ENCODE measurements around the gene BCL2L11.

BCL2L11 gene

GRCh38 chr2:111191877-111192276 is 71.2 kb downstream of the BCL2L11 start:
- Histone ChIP-seq H3K27me3 (no peaks in the 10 kb centered on the region), H3K4me3 (no peak overlapping the region), H3K27ac (no peak overlapping the region), H3K9me3 (no peaks in the 10 kb centered on the region), H3K4me1 (no peaks in the 10 kb centered on the region), H3K36me3 (no peaks in the 10 kb centered on the region)
- DNase-seq: no peak
- intact Hi-C loops (cut with DNase I; ENCODE audit: low total_unique reads): no loop called here
- no peak for TF ChIP-seq CTCF (IDR thresholded peaks at IDR 0.05)

DNA sequence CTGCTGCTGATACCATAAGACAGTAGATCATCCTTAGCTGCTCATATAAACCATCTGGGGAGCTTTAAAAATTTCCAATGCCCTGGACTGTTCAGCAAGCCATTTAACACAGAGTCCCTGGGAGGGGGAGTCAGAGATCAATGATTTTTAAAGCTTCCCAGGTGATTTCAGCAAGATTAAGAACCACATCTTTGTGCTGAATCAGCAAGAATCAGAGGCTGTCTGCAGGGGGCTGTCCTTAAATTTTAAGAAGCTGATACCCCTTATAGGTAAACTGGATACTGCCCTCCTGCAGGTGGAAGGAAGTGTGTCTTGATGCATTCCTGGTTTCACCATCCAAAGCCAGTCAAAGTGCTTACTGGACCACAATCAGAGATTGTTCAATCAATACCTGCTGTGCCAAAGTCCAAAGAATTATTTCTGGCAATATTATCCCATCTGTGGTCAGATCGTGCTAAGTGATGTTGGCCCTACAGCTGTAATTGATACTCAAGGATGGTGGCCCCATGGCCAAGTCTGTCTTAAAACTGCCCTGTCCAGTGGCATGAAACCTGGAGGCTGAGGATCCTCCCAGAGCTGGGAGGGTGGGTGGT is 72.2 kb downstream of the BCL2L11 start:
- intact Hi-C loops (cut with DNase I; ENCODE audit: low total_unique reads): no loop called here
- H3K27ac ChIP-seq: no peak overlapping the region
- TF ChIP-seq CTCF (IDR thresholded peaks at IDR 0.05): no peak

GRCh38 chr2:111194835-111195621 is 74.3 kb downstream of the BCL2L11 start:
- DNase-seq: no peak
- Histone ChIP-seq H3K27ac (no peak overlapping the region), H3K36me3 (no peaks in the 10 kb centered on the region), H3K27me3 (no peaks in the 10 kb centered on the region), H3K4me3 (no peak overlapping the region), H3K4me1 (no peaks in the 10 kb centered on the region), H3K9me3 (no peaks in the 10 kb centered on the region)
- no peak for TF ChIP-seq CTCF (IDR thresholded peaks at IDR 0.05)
- intact Hi-C loops (cut with DNase I; ENCODE audit: low total_unique reads): no loop called here

More for the DNA sequence above, 72.2 kb downstream of the BCL2L11 start:
- no peak overlapping the region for H3K4me3 ChIP-seq
- H3K27me3 ChIP-seq: no peaks in the 10 kb centered on the region
- no peaks in the 10 kb centered on the region for H3K9me3 ChIP-seq
- DNase-seq: no peak
- H3K36me3 ChIP-seq: no peaks in the 10 kb centered on the region
- H3K4me1 ChIP-seq: no peaks in the 10 kb centered on the region

DNA sequence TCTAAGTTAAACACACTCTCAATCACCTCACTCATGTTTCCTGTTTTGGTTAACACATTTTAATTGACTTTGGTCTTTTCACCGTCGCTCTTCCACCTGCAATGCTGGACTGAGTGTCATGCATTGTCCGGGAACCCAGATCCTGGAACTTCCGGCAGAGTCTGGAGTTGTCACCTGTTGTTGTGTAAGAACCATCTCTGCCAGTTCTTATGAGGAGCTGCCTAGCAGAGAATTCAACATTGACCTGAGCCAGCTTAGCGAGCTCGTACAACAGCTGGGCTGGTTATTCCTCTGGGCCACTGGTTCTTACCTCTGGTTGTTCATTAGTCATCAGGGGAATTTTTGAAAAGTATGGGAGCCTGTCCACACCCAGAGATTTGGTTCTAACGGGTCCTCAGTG is 75.7 kb downstream of the BCL2L11 start:
- Histone ChIP-seq H3K4me3 (no peak overlapping the region), H3K36me3 (no peaks in the 10 kb centered on the region), H3K27me3 (no peaks in the 10 kb centered on the region), H3K4me1 (no peaks in the 10 kb centered on the region), H3K9me3 (no peaks in the 10 kb centered on the region), H3K27ac (no peak overlapping the region)
- intact Hi-C loops (cut with DNase I; ENCODE audit: low total_unique reads): no loop called here
- no peak for DNase-seq
- no peak for TF ChIP-seq CTCF (IDR thresholded peaks at IDR 0.05)

GRCh38 chr2:111198701-111199100 is 78.0 kb downstream of the BCL2L11 start:
- no peak for TF ChIP-seq CTCF (IDR thresholded peaks at IDR 0.05)
- H3K27me3 ChIP-seq: no peaks in the 10 kb centered on the region
- H3K36me3 ChIP-seq: no peaks in the 10 kb centered on the region
- H3K9me3 ChIP-seq: no peaks in the 10 kb centered on the region
- H3K4me1 ChIP-seq: no peaks in the 10 kb centered on the region
- intact Hi-C loops (cut with DNase I; ENCODE audit: low total_unique reads): no loop called here
- H3K27ac ChIP-seq: no peak overlapping the region
- DNase-seq: no peak
- H3K4me3 ChIP-seq: no peak overlapping the region

Measured in tibial artery (tissue), 4 donors.